NCI-H69 (cell line): ENCODE measurements around the gene UBE2Q1.

Experiments used
- DNase-seq: peaks from one replicate; lab custom pipeline; 2025; lab: John Stamatoyannopoulos, UW

The UBE2Q1 gene

DNA sequence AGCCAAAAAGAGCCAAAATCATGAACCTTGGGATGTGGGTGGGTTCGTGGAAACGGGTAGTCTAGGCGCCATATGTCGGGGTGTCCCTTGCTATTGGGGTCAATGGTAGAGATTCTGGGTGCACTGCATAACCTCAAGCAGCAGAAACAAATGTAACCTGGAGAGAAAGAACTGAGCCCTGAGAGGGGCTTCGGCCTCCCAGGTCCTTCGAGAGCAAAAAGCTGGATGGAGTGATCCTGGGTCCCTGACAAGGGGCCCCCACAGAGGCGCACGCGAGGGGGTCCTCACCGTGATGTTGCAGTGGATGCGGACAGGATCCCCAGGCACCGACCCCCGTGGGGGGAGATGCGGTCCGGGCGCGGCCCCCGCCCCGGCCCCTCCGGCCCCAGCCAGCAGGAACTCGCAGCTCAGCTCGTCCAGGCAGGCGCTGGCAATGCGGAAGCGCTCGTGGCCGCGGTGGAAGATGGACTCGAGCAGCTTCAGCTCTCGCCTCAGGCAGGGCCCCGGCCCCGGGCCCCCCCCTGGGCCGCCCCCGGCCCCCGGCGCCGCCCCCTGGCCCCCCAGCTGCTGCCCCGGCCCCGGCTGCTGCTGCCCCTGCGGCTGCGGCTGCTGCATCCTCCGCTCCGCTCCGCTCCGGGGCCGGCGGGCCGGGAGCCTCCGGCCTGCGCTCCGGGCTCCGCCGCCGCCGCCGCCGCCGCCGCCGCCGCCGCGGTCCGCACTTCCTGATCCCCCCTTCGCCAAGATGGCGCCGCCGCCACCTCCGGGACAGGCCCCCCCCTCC, at the start of gene UBE2Q1:
Gene UBE2Q1 (minus strand): TSS at position 724 of the 781 bp plus-strand sequence. CDS start 109 bp downstream, at position 615.
- peak; percentile 63 for DNase-seq

DNA sequence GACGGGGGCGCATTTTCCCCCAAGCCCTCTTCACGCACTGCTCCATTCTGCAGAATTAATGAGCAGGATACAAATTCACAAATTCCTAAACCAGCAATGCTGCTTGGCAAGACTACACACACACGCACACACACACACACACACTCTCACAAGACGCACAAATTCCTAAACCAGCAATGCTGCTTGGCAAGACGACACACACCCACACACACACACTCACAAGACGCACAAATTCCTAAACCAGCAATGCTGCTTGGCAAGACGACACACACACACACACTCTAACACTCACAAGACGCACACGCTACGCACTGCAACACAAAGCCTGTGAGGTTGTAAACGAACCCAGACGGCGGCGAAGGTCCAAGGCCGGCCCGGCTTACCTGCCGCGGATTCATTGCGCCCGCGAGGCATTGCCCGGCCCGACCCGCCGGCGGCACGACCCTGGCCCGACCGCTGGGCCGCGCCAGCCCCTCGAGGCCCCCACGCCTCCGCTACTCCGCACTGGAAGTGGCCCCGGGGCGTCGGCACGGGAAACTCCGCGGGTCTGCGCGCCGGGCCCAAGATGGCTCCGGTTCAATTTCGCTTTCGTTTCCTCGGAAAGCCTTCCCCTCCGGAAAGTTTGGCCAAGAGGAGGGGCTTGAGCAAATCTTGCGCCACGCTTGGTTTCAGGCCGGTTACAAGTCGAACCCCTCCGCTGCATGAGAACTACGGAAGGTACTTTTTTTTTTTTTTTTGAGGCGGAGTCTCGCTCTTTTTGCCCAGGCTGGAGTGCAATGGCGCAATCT, 49.3 kb upstream of the UBE2Q1 start, which contains the start of gene ADAR:
Gene ADAR (minus strand): TSS at position 578 of the 788 bp plus-strand sequence. CDS start 180 bp downstream, at position 398.
- peak; percentile 91 for DNase-seq

DNA sequence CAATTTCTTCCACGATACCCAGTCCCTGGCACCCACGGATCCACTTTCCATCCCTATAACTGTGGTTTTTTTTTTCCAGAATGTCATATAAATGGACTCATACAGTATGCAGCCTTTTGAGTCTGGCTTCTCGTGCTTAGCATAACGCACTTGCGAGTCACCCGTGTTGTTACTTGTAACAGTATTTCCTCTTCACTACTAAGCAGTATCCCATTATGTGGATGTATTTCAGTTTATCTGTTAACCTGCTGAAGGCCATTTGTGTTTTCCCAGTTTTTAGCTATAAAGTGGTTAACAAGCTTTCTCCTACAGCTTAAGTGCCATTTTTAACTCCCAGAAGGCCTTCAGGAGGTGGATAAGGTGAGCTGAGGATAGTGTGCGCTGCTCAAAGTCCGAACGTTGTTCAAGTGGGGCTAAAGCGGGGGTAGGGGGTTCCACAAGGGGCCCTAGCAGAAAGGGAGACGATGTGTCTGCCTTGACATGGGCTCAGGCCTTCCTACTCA, 48.7 kb upstream of the UBE2Q1 start:
- DNase-seq, result peak; percentile 35

DNA sequence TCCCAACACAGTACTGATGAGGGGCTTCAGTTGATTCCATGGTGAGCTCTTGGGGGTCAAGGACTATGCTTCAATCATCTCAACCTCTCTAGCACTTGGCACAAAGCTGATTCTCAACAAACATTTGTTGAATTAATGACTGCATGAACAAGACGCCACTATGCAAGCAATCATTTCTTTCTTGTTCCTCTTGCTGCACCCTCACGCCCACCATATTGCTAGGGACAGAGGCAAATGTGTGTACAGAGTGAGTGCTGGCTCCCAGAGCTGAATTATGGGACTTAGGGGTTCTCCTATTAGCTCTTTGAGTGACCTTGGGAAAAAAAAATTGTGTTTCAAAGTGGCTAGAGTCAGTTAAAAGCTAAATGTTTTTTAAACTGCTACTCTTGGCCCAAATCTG, 47.1 kb upstream of the UBE2Q1 start:
- no peak for DNase-seq

DNA sequence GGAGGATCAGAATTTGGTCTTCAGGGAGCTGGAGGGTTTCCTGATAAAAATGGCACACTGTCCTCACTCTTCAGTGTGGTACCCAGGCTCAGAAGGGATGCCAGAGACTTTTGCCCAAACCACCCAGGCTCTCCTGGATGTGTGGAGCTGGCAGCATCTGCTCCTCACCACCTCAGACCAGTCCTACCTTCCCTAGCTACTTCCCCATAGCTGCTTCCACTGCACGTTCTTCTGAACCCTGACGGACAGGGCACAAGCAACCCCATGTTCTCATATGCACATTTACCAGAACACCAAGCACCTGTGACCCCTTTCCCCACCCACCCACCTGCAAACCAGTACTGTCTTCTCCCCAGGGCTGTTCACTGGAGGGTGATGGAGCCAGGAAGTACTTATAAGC, 44.9 kb upstream of the UBE2Q1 start:
- DNase-seq, result no peak

DNA sequence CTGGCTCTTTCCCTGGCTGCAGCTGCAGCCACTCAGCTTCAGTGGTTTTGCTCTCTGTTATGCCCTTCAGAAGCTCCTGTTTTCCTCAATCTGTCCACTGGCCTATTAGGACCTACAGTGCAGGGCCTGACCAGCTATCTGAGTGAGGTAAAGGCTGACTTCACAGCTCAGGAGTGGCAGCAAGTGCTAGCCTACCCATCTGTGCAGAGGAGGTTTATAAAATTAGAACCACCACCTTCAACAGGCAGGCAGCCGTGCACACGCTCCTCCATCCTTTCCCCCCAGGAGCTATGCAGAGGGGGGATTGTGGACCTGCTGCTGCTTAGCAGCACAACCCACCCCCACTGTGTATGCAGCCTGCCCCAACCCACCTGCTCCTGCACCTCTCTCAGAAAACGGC, 41.2 kb upstream of the UBE2Q1 start:
- DNase-seq, result no peak

DNA sequence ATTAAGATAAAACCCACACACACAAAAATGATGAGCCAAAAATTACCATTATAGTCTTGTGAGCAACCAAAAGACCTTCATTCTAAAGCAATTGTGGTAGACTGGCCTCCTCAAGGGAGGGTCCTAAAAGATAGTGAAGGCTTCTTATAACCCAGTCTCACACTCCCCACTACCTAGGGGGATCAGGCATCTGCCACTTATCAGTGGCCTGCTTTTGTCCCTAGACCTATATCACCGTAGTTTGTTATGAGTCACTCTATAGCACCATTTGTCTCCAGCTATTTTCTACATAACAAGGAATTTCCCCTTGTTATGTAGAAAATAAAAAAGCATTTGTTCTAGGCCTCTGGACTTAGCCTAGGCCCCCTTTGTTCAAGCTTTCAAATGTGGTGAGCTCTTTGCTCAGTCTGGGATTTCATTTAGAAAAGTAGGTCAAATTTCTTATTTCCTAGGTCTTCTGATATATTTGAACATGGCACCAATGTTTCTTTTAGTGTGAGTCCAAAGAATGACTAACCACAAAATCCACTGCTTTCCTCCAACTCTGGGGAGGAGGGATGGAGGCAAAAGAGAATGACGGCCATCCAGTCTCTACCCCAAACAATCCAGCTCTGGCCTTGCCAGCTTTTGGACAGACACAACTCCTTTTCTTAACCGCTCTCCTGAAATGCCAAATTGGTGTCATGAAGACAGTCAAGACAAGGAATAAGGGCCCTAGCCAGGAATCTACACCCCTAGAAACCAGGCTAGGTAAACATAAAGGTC, 40.6 kb upstream of the UBE2Q1 start:
- no peak for DNase-seq

DNA sequence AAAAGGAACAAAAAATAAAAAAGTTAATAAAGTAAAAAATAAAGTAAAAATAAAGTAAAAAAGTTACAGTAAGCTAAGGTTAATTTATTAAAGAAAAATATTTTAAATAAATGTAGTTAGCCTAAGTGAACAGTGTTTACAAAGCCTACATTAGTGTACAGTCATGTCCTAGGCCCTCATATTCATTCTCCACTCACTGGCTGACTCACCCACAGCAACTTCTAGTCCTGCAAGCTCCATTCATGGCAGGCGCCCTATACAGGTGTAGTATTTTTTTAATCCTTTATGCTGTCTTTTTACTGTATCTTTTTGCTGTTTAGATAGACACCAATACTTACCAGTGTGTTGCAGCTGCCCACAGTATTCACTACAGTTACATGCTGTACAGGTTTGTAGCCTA, 37.2 kb upstream of the UBE2Q1 start:
- no peak for DNase-seq

DNA sequence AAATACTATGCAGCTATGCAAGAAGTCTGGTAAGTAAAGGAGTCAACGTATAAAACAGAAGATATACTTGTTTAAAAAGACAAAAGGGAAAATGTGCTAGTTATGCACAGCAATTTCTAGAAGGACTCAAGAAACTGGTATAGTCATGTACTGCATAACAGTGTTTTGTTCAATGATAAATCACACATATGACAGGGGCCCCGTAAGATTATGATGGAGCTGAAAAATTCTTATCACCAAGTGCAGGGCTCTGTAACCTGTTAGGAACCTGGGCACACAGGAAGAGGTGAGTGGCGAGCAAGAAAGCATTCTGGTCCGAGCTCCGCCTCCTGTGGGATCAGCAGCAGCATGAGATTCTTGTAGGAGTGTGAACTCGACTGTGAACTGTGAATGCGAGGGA, 36.3 kb upstream of the UBE2Q1 start:
- no peak for DNase-seq

DNA sequence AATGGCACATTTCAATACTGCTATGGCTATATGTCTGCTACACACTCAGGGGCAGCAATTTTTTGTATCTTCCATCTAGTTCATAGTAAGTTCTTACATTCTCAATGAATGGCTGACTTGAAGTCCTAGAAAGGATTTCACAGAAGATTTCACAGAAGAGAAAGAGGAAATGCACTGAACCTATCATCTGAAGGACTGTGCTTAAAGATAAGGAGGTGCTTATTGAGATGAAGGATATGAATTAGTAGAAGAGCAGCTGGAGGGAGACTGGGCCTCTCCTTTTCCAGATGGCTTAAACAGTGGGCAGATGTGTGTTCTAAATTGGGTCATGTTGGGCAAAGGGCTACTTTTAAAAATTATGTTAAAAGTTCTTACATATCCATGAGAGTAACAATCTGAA, 34.9 kb upstream of the UBE2Q1 start:
- no peak for DNase-seq

DNA sequence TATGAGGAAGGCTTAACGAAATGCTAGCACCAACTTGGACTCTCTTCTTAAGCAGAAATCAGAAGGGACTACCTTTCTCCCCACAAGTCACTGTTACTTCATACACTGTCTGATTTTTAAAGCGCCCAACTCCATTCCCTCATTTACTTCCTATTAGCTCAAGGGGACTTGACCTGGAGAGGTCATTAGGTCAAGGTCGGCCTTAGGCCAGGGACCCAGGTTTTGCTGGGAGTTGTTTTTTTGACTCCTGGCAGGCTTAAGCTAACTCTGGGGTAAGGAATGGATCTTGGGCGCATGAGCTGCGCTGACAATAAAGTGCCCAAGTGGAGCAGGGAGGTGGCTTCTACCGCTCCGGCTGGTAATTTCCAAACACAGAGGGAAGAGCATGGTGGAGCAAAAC, 32.7 kb upstream of the UBE2Q1 start:
- no peak for DNase-seq

DNA sequence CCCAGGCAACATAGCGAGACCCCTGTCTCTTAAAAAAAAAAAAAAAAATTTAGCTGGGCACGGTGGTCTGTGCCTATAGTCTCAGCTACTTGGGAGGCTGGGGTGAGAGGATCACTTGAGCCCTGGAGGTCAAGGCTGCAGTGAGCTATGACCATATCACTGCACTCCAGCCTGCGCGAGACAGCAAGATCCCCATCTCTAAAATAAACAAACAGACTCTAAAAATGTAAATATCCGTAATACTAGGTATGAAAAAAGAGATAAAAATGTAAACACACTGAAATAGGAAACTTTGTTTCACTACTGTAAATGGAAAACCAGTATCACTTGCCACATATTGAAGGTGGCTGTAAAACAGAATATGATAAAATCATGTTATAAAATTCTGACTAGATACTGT, 32.3 kb upstream of the UBE2Q1 start:
- no peak for DNase-seq

DNA sequence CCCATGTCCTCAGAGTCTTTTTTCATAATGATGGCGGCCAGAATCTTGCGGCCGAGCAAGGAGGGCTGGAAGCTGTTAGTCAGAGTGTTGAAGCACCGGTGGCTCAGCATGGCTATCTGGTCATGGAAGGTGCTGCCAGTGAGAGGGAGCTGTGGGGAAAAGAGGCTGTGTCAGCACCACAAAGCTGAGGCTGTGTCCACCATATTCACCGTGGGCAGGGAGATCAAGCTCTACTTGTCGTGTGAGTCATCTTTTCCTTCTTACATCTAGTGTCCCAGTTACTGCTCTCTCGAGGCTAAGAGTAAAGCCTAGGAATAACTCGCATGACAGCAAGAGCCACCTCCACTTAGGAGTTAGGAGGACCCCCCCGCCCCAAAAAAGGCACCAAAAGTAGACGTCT, 31.3 kb upstream of the UBE2Q1 start:
- DNase-seq, result no peak

DNA sequence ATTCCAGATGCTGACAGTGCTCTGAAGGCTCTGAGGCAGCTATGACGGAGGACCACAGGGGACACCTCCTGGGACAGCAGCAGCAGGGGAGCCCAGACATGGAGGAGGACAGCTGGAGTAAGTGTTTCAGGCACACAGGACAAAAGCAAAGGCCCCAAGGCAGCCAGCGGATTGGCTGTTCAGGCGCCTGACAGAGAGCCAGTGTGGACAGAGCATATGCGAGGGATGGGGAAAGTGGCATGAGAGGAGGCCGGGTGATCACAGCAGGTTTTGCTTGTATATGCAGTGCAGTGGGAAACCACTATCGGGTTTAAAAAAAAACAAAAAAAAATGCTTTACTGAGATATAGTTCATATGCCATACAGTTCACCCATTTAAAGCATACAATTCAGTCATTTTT, 28.2 kb upstream of the UBE2Q1 start:
- DNase-seq, result no peak

DNA sequence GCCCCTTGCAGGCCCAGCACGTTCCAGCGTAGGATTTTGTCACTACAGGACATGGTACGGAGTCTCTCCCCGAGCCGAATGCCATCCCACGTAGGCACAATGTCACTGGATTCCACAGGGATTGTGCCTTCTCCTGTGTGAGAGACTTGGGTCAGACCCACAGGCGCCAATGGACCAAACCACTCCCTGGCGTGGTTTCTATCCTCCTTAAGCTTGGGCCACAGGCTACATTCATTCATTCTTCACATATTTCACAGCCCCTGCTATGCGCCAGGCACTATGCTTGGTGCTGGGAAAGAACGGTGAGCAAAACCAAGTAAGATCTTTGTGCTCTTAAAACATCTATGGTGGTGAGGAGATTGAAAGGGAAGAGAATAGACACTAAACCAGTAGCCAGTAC, 27.8 kb upstream of the UBE2Q1 start:
- DNase-seq, result no peak

DNA sequence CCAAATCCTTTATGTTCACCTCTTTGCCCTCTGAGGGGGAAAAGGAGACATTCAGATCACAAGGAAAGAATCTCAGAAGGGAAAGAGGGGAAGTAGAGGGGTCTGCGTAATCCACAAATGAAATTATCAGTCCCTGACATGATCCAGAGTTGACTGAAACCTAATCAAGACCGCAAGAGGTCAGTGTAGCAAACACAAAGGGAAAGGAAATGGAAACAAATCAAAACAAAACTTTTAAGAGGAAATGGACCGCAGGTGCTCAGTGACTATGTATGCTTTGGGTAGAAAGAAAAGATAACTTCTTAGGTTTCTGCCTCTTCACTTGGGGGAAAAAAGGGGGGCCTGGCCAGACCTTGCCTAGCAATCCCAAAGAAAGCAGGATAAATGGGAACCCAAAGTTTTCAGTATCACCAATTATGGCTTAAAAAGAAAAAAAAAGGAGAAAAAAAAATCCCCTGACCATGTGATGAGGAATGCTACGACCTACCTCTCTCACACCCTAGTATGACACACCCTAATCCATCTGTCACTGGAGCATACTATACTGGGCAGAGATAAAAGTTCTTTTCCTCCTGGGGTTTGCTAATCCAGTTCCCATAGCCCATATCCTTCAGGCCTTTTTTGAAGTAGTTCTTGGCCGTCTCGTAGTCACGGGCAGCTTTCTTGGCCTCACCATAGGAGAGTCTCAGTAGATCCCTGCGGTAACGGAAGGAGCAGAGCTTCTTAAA, 26.0 kb upstream of the UBE2Q1 start:
- no peak for DNase-seq

DNA sequence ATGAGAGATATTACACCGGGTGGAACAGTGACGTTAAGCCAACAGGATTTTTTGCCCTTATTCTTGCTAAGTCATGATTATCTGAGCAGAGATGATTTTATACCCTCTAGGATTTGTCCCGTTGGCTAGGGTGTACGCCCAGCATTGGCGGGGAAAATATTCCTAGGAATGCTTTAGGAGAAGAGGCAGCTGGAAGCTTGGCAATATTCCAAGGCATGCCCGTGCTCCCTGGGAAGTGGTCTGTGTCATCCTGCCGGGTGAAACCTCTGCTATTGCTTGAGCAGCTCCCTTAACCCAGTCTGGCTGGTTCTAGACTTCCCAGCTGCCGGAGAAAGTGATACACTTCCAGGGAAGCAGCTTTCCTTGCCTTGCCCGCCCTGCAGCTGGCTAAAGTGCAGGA, 25.3 kb upstream of the UBE2Q1 start:
- peak; percentile 14 for DNase-seq

DNA sequence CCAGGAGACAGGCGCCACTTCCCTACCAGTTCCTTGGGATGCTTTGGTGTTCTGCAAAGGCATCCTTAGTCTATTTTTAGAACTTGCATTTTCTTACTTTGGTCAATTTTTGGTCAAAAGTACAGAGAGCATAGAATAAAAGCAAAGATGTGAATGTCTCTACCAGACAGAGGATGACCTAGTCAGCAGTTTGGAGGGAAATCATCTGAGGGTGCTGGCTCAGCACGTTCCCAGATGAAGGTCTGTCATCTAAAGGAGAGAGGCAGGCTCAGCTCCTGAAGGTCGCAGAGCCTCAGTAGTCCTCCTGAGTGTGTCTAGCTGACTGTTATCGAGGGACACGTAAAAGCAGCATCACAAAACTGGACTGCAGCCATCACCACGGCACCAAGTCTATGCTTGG, 24.4 kb upstream of the UBE2Q1 start:
- DNase-seq, result no peak

DNA sequence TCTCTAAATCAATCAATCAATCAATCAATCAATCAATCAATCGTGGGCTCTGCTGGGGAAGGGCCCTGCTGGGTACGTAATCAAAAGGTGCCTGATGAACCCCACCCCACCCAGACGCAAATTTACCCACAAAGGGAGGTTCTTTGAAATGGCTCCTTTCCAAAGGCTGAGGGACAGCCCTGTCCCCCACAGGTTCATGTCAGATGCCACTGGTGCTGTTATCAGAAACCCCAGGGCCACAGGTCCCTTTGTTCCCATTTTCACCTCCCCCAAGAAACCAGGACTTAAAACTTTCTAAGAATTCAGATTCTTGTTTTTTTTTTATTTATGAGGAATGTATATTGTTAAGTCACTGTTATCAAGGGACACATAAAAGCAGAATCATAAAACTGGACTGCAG, 23.3 kb upstream of the UBE2Q1 start:
- no peak for DNase-seq

DNA sequence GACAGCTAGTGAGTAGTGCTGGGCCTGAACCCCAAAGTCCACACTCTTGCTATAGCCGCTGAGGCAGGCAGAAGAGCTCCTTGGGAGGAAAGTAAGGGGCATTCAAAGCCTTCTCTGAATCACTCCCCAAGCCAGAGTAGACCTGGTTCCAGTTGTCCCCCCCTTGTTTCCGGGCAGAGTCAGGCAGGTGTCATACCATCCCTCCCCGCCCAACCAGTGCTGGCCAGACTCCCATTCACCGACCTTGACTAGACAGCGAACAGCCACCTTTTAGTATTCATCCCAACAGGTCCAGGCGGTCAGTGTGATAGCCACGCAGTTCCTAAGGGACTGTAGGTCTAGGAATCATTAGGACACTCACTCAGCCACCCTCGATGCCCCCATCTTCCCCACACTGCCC, 20.9 kb upstream of the UBE2Q1 start:
- DNase-seq, result no peak

DNA sequence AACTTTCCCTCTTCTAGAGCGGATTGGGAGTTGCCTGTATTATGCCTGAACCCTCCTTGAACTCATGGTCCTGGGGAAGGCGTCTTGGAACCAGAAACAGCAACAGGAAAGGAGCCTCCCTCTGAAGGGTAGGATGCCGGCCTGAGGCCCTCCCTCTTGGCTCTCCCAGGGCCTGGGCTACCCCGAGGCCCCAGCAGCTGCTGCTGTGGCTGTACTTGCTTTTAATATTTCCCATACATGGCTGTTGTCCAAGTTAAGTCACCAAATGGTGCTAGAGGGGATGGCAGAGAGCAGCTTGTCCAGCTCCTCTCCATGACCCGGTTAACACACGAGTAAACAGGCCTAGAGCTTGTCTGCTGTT, 19.6 kb upstream of the UBE2Q1 start:
- no peak for DNase-seq
